Measurements from ENCODE around the gene GDPD4. TPM values are rescaled to one million over a fixed set of nuclear protein-coding genes. Genes with fewer than 3 reads are reported as not detected.

The GDPD4 gene
- total and polyA plus RNA-seq, 9 of the 15 experiments (the other 6 are each of a cell fraction or from before 2014, with no cell fraction given), result 0.40 TPM; not detected in 8

DNA sequence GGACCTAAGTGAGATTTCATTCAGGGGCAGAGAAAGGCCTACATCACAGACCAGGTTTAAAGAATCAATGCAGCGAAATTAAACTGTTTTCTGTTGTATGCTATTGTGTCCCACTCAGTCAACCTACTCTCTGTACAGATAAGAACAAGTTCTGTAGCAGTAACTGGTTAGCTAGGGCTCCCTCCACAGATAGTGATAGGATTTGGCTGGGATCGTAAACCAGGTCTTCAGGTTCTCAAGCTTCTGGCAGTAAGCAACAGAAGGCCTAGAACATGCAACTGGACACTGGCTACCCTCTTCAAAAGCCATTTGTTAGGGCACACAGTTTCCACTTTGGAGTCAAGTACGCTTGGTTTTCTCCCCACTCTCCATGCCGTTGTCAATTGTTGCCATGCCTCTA, 69.2 kb downstream of the GDPD4 start:
- 4% methylated on average over 4 of the region's 4 CpGs for WGBS (ENCODE audit: insufficient coverage, low coverage, missing lambda C conversion rate)
- Histone ChIP-seq H3K27me3 (ENCODE audit: control insufficient read depth in 2 of 2, insufficient read depth in 2 of 2, low read length in 2 of 2) (peaks cover 0 to 5% of the 10 kb centered on the region in 2 experiments; a peak in 1 of 5 replicates), H3K36me3 (ENCODE audit: control insufficient read depth, insufficient read depth, low read length) (no peaks in the 10 kb centered on the region), H3K4me2 (ENCODE audit: insufficient read depth, low read length) (no peak overlapping the region), H2AFZ (ENCODE audit: low read depth, low read length) (no peak overlapping the region), H3K9me1 (ENCODE audit: control insufficient read depth, insufficient read depth, low read length) (no peaks in the 10 kb centered on the region), H4K20me1 (replicated peaks; ENCODE audit: control insufficient read depth, insufficient read depth, low read length) (no peaks in the 10 kb centered on the region; the same call in 1 of the 2 replicates), H3K4me3 (no peak overlapping the region), H3K79me2 (ENCODE audit: control insufficient read depth, insufficient read depth, low read length) (no peaks in the 10 kb centered on the region), H3K9ac (ENCODE audit: insufficient read depth in 1 of 2, low read depth in 2 of 2, low read length in 2 of 2) (no peak overlapping the region), H3K27ac (ENCODE audit: extremely low read depth, low read depth, low read length) (no peak overlapping the region), H3K4me1 (replicated peaks in 1 of 2; ENCODE audit: control insufficient read depth in 2 of 2, insufficient read depth in 2 of 2, low read length in 2 of 2) (no peaks in the 10 kb centered on the region), H3K9me3 (replicated peaks; ENCODE audit: control insufficient read depth, insufficient read depth, low read depth, low read length) (no peaks in the 10 kb centered on the region)
- DNase-seq (ENCODE audit: extremely low read depth in 1 of 4, low spot score in 3 of 4) (no peak), FAIRE-seq (no peak), ATAC-seq (no peak)
- TF ChIP-seq HNRNPUL1 (IDR thresholded peaks at IDR 0.05; ENCODE audit: low read length), result no peak
- TF ChIP-seq CREM (IDR thresholded peaks at IDR 0.05; ENCODE audit: low read depth), result no peak
- no peak for TF ChIP-seq ZNF780A (CRISPR knock-in tag; IDR thresholded peaks at IDR 0.05)
- TF ChIP-seq JUN (IDR thresholded peaks at IDR 0.05; ENCODE audit: borderline replicate concordance, low read depth, low read length), result no peak
- no peak for TF ChIP-seq JUN (CRISPR knock-in tag; IDR thresholded peaks at IDR 0.05; ENCODE audit: borderline replicate concordance)
- no peak for TF ChIP-seq ZNF75A (CRISPR knock-in tag; IDR thresholded peaks at IDR 0.05)
- TF ChIP-seq, protein P1, sequence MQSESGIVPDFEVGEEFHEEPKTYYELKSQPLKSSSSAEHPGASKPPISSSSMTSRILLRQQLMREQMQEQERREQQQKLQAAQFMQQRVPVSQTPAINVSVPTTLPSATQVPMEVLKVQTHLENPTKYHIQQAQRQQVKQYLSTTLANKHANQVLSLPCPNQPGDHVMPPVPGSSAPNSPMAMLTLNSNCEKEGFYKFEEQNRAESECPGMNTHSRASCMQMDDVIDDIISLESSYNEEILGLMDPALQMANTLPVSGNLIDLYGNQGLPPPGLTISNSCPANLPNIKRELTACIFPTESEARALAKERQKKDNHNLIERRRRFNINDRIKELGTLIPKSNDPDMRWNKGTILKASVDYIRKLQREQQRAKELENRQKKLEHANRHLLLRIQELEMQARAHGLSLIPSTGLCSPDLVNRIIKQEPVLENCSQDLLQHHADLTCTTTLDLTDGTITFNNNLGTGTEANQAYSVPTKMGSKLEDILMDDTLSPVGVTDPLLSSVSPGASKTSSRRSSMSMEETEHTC (IDR thresholded peaks at IDR 0.05), result no peak
- TF ChIP-seq RERE (CRISPR knock-in tag; IDR thresholded peaks at IDR 0.05; ENCODE audit: borderline replicate concordance), result no peak
- TF ChIP-seq ZNF224 (CRISPR knock-in tag; IDR thresholded peaks at IDR 0.05), result no peak
- no peak for TF ChIP-seq POLR2AphosphoS5 (IDR thresholded peaks at IDR 0.05; ENCODE audit: control insufficient read depth, insufficient read depth, low read depth, low read length)
- TF ChIP-seq TSHZ1 (CRISPR knock-in tag; IDR thresholded peaks at IDR 0.05), result no peak
- no peak for TF ChIP-seq DMBX1 (CRISPR knock-in tag; IDR thresholded peaks at IDR 0.05; ENCODE audit: borderline replicate concordance)
- BruUV-seq (replicated peaks), result no TSS peak
- in situ Hi-C loops (cut with MboI) (no loop called here), intact Hi-C loops (cut with micrococcal nuclease) (no loop called here)
- ChIA-PET POLR2A (interaction anchor here (0.8 kb wide), 1 partner anchor 10 kb away, joined by 5 read pairs; no protein-coding TSS in a partner anchor), CTCF (ENCODE audit: low intra/inter-chr PET ratio) (interaction anchor here (0.6 kb wide), 1 partner anchor 391 kb away, joined by 3 read pairs; no protein-coding TSS in a partner anchor)
